ENCODE results near the gene TRAP1. TPM values are rescaled to one million over a fixed set of nuclear protein-coding genes. Genes with fewer than 3 reads are reported as not detected.

The TRAP1 gene
- total and polyA plus RNA-seq, 2 experiments from 2014 or later = 62.3 to 80.5 TPM

GRCh38 chr16:3641801-3642396 is 75.4 kb downstream of the TRAP1 start:
- no peak overlapping the region for H3K4me2 ChIP-seq
- TF ChIP-seq EZH2 (IDR thresholded peaks at IDR 0.05; ENCODE audit: borderline replicate concordance) (no peak), CTCF (IDR thresholded peaks at IDR 0.05; ENCODE audit: poor library complexity) (no peak), EZH2phosphoT487 (IDR thresholded peaks at IDR 0.05; ENCODE audit: low read depth, severe bottlenecking, unreplicated experiment) (no peak)
- no peak overlapping the region for H3K4me3 ChIP-seq
- H3K36me3 ChIP-seq (replicated peaks; ENCODE audit: insufficient read depth, low read depth) = no peaks in the 10 kb centered on the region
- H3K9me3 ChIP-seq (ENCODE audit: low read depth) = no peaks in the 10 kb centered on the region
- peaks cover 46% of the 10 kb centered on the region for H3K79me2 ChIP-seq
- H3K27ac ChIP-seq = peak overlapping the region; percentile 96
- DNase-seq (ENCODE audit: low spot score) = no peak
- H4K20me1 ChIP-seq (ENCODE audit: insufficient read depth, poor library complexity, severe bottlenecking) = no peaks in the 10 kb centered on the region
- 93% methylated on average over 9 of the region's 9 CpGs for WGBS (ENCODE audit: low lambda C conversion rate, missing lambda C conversion rate)
- H3K9me2 ChIP-seq (replicated peaks; ENCODE audit: insufficient read depth) = no peaks in the 10 kb centered on the region
- H3K27me3 ChIP-seq = no peaks in the 10 kb centered on the region
- peaks cover 73% of the 10 kb centered on the region for H3K4me1 ChIP-seq (ENCODE audit: insufficient read depth)
- no peak overlapping the region for H2AFZ ChIP-seq

- DNase-seq (ENCODE audit: low spot score) = peak; percentile 6
- 92% methylated on average over 17 of the region's 17 CpGs for WGBS (ENCODE audit: low lambda C conversion rate, missing lambda C conversion rate)
Observed at GRCh38 chr16:3640632-3641501, 76.5 kb downstream of the TRAP1 start.

GRCh38 chr16:3640207-3640606 is 77.1 kb downstream of the TRAP1 start:
- H4K20me1 ChIP-seq (ENCODE audit: insufficient read depth, poor library complexity, severe bottlenecking) = no peaks in the 10 kb centered on the region
- peak overlapping the region; percentile 96 for H3K27ac ChIP-seq
- H3K9me2 ChIP-seq (replicated peaks; ENCODE audit: insufficient read depth) = no peaks in the 10 kb centered on the region
- H3K4me2 ChIP-seq = peak overlapping the region; percentile 40
- no peak for TF ChIP-seq CTCF (IDR thresholded peaks at IDR 0.05; ENCODE audit: poor library complexity)
- no peak for TF ChIP-seq EZH2 (IDR thresholded peaks at IDR 0.05; ENCODE audit: borderline replicate concordance)
- TF ChIP-seq EZH2phosphoT487 (IDR thresholded peaks at IDR 0.05; ENCODE audit: low read depth, severe bottlenecking, unreplicated experiment) = no peak
- no peaks in the 10 kb centered on the region for H3K9me3 ChIP-seq (ENCODE audit: low read depth)
- peaks cover 62% of the 10 kb centered on the region for H3K79me2 ChIP-seq
- 47% methylated on average over 3 of the region's 3 CpGs for WGBS (ENCODE audit: low lambda C conversion rate, missing lambda C conversion rate)
- H3K36me3 ChIP-seq (replicated peaks; ENCODE audit: insufficient read depth, low read depth) = no peaks in the 10 kb centered on the region
- peaks cover 59% of the 10 kb centered on the region for H3K4me1 ChIP-seq (ENCODE audit: insufficient read depth)
- DNase-seq (ENCODE audit: low spot score) = no peak
- H2AFZ ChIP-seq = no peak overlapping the region
- no peak overlapping the region for H3K4me3 ChIP-seq
- no peaks in the 10 kb centered on the region for H3K27me3 ChIP-seq

More at GRCh38 chr16:3640632-3641501, 76.5 kb downstream of the TRAP1 start:
- H3K27ac ChIP-seq = peak overlapping the region; percentile 96
- H3K4me3 ChIP-seq = no peak overlapping the region
- H3K9me2 ChIP-seq (replicated peaks; ENCODE audit: insufficient read depth) = no peaks in the 10 kb centered on the region
- H3K9me3 ChIP-seq (ENCODE audit: low read depth) = no peaks in the 10 kb centered on the region
- H3K4me1 ChIP-seq (ENCODE audit: insufficient read depth) = peaks cover 64% of the 10 kb centered on the region
- TF ChIP-seq CTCF (IDR thresholded peaks at IDR 0.05; ENCODE audit: poor library complexity) (no peak), EZH2 (IDR thresholded peaks at IDR 0.05; ENCODE audit: borderline replicate concordance) (no peak), EZH2phosphoT487 (IDR thresholded peaks at IDR 0.05; ENCODE audit: low read depth, severe bottlenecking, unreplicated experiment) (no peak)
- H3K4me2 ChIP-seq = peak overlapping the region; percentile 40
- no peak overlapping the region for H2AFZ ChIP-seq
- no peaks in the 10 kb centered on the region for H4K20me1 ChIP-seq (ENCODE audit: insufficient read depth, poor library complexity, severe bottlenecking)
- peaks cover 57% of the 10 kb centered on the region for H3K79me2 ChIP-seq
- H3K36me3 ChIP-seq (replicated peaks; ENCODE audit: insufficient read depth, low read depth) = no peaks in the 10 kb centered on the region
- no peaks in the 10 kb centered on the region for H3K27me3 ChIP-seq

All from hepatocyte (in vitro differentiated cells).